SU-DHL-6 (cell line): Measurements from ENCODE around the gene NCKAP5.

Source experiments
- EZH2phosphoT487 ChIP-seq: fragments of 200-600 bp; sonication (generic), shearing (Covaris generic); conservative IDR thresholded peaks from 2 replicates; pipeline ENCODE4 v1.6.1; 2018; ENCODE audit warnings: mild to moderate bottlenecking, antibody characterized with exemption, low read length, moderate library complexity, mixed read lengths
- TF ChIP-seq, protein P1 (sequence below): fragments of 200-600 bp; sonication (generic); IDR thresholded peaks from one replicate; pipeline ENCODE4 v1.5.1; 2017; ENCODE audit warnings: antibody characterized with exemption, mild to moderate bottlenecking, low read length, moderate library complexity; ENCODE audit not compliant: insufficient read depth, poor library complexity, severe bottlenecking

DNA sequence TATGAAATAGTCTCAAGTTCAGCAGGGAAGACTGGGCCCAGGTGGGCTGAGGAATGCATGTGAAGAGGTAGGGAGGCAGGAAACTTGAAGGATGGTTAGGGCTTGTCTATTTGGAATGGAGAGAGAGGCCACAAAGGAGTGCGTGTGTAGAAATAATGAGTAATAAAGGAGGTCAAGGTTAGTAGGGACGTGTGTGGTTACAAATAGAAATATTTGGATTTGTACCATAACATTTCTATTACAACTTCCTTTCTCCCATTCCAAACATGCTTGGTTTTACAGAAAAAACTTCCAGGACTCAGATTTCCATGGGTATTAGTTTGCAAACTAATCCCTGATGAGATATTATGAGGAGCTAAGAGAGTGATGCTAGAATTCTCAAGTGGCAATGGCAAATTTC, 280.6 kb downstream of the NCKAP5 start:
- TF ChIP-seq, protein P1, sequence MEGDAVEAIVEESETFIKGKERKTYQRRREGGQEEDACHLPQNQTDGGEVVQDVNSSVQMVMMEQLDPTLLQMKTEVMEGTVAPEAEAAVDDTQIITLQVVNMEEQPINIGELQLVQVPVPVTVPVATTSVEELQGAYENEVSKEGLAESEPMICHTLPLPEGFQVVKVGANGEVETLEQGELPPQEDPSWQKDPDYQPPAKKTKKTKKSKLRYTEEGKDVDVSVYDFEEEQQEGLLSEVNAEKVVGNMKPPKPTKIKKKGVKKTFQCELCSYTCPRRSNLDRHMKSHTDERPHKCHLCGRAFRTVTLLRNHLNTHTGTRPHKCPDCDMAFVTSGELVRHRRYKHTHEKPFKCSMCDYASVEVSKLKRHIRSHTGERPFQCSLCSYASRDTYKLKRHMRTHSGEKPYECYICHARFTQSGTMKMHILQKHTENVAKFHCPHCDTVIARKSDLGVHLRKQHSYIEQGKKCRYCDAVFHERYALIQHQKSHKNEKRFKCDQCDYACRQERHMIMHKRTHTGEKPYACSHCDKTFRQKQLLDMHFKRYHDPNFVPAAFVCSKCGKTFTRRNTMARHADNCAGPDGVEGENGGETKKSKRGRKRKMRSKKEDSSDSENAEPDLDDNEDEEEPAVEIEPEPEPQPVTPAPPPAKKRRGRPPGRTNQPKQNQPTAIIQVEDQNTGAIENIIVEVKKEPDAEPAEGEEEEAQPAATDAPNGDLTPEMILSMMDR, result no peak
- TF ChIP-seq EZH2phosphoT487, result no peak
